ENCODE data around the gene MLANA. TPM values are rescaled to one million over a fixed set of nuclear protein-coding genes. Genes with fewer than 3 reads are reported as not detected.

MLANA gene
- total RNA-seq: not detected in 2 replicates

DNA sequence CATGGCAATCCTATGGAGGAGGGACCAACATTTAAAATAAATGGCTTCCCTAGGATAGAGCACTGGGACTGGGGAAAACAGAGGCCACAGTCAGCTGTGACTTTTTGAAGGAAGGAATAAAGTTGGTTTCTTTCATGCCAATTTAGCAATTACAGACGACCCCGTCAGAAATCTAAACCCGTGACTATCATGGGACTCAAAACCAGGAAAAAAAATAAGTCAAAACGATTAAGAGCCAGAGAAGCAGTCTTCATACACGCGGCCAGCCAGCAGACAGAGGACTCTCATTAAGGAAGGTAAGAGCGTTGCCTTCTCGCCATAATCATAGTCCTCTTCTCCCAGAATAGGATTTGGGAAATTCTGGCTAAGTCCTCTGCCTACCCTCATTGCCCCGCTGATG lies at the start of gene MLANA:
Gene MLANA, plus strand, starts transcription at position 249 of the 400 bp plus-strand sequence. CDS start 1,586 bp downstream, outside the sequence.
- no peak for DNase-seq (ENCODE audit: low read depth)
- no peak within 1 kb of the TSS for H3K4me3 ChIP-seq (ENCODE audit: low read depth, low read length)
- TF ChIP-seq, protein P1, sequence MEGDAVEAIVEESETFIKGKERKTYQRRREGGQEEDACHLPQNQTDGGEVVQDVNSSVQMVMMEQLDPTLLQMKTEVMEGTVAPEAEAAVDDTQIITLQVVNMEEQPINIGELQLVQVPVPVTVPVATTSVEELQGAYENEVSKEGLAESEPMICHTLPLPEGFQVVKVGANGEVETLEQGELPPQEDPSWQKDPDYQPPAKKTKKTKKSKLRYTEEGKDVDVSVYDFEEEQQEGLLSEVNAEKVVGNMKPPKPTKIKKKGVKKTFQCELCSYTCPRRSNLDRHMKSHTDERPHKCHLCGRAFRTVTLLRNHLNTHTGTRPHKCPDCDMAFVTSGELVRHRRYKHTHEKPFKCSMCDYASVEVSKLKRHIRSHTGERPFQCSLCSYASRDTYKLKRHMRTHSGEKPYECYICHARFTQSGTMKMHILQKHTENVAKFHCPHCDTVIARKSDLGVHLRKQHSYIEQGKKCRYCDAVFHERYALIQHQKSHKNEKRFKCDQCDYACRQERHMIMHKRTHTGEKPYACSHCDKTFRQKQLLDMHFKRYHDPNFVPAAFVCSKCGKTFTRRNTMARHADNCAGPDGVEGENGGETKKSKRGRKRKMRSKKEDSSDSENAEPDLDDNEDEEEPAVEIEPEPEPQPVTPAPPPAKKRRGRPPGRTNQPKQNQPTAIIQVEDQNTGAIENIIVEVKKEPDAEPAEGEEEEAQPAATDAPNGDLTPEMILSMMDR (conservative IDR thresholded peaks at IDR 0.05; ENCODE audit: low read depth, low read length): no peak

DNA sequence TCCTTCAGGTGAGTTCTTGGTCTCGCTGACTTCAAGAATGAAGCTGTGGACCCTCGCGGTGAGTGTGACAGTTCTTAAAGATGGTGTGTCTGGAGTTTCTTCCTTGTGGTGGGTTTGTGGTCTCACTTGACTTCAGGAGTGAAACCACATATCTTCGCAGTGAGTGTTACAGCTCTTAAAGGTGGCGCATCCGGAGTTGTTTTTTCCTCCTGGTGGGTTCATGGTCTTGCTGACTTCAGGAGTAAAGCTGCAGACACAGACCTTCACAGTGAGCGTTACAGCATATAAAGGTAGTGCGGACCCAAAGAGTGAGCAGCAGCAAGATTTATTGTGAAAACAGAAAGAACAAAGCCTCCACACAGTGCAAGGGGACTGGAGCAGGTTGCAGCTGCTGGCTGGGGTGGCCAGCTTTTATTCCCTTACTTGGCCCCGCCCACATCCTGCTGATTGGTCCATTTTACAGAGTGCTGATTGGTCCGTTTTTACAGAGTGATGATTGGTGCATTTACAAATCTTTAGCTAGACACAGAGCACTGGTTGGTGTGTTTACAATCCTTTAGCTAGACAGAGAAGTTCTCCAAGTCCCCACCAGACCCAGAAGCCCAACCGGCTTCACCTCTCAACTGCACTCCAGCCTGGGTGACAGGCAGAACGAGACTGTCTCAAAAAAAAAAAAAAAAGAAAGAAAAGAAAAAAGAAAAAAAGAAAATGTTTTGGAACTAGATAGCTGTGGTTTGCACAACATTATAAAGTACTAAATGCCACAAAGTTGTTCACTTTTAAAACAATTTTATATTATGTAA lies 48.7 kb upstream of the MLANA start:
- DNase-seq (ENCODE audit: low read depth): no peak
- H3K4me3 ChIP-seq (ENCODE audit: low read depth, low read length): no peak overlapping the region
- TF ChIP-seq, protein P1 (conservative IDR thresholded peaks at IDR 0.05; ENCODE audit: low read depth, low read length): no peak

DNA sequence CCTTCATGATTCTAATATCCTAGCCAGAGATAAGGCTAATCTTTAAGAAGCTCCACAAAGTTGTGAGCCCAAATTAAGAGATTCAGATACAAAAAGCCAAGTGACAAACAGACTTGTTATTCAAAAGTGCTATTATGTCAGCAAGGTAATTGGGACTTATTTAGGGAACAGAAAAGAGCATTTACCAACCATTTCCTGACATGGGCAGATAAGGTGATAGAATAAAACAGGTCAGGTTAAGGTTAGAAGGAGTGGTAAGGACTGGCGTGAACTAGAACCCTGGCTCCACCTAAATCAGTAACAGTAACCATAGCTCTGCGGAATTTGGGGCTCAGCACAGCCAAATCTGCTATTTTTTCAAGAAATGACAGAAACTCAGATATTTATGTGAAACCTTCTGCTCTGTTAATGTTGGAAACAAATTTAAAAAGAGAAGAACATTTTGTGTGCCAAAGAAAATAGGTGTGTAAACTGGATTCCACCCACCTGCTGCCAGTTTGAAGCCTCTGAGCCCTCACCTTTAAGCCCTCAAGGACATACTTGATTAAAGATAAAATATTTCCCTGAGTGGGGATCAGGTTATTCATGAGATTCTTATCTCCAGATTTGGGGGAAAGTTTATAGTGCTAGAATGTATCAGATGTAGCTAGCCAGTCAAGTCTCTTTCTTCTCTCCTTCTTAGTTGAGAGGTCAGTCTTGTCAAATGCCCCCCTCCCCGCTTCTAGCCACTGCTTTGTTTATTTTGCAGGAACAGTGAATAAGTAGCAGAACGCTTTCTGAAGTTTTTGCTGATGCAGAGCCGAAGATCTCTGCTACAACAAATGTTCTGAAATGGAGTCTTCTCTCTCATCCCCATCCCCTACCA lies 47.5 kb upstream of the MLANA start:
- no peak overlapping the region for H3K4me3 ChIP-seq (ENCODE audit: low read depth, low read length)
- TF ChIP-seq, protein P1 (conservative IDR thresholded peaks at IDR 0.05; ENCODE audit: low read depth, low read length): no peak
- no peak for DNase-seq (ENCODE audit: low read depth)

DNA sequence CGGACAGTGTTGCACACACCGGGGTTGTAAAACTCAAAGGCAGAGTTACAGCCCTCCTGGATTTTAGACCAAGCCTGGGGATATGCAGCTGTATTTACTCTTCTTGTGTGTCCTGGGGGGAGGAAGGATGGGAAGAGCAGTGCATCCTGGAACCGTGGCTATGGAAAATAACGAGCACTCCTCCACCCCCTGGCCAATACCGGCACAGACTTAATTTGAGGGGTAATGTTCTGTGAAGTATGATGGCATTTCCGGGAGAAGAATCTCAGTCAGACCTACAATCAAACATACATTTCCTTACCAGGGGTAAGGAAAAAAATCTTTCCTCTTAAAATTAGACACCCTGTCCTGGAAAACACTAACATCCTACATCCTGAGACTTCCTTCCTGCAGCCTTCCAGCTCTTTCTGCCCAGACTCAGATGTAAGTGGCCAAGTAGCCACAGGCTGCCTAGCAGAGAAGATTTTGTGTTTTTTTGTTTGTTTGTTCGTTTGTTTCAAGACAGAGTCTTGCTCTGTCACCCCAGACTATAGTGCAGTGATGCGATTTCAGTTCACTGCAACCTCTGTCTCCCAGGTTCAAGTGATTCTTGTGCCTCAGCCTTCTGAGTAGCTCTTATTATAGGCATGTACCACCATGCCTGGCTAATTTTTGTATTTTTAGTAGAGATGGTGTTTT lies 46.8 kb upstream of the MLANA start:
- TF ChIP-seq, protein P1 (conservative IDR thresholded peaks at IDR 0.05; ENCODE audit: low read depth, low read length): no peak
- DNase-seq (ENCODE audit: low read depth): no peak

DNA sequence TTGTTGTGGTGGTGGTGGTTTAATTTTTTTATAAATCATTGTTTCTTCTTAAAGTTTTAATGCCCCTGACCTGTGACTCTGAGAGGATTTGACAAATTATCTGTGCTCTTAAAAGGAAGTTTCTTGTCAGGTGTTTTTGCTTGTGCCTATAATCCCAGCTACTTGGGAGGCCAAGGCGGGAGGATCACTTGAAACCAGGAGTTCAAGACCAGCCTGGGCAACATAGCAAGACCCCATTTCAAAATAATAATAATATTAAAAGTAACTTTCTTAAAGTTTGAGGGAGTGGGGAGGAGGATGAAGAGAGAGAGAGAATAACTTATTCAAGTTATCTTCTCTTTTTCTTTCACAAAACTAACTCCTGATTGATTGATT lies 45.5 kb upstream of the MLANA start:
- no peak overlapping the region for H3K4me3 ChIP-seq (ENCODE audit: low read depth, low read length)
- no peak for DNase-seq (ENCODE audit: low read depth)
- TF ChIP-seq, protein P1 (conservative IDR thresholded peaks at IDR 0.05; ENCODE audit: low read depth, low read length): no peak

More for the DNA sequence above, 46.8 kb upstream of the MLANA start:
- no peak overlapping the region for H3K4me3 ChIP-seq (ENCODE audit: low read depth, low read length)

DNA sequence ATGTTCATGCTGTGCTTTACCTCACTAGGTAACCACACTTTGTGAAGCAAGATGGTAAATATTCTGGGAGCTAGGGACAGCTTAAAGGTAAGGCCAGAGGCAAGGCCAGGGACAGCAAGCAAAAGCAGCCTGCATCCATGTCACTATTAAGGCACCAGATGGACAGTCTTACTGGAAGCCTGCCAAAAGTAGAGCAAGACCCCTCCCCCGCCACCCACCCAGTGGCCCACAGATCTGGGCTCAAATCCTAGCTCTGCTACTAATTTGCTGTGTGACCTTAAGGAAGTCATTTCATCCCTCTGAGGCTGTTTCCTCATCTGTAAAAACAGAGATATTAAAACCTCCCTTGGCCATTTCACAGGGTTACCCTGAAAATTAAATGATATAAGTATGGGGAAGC lies 44.6 kb upstream of the MLANA start:
- no peak for DNase-seq (ENCODE audit: low read depth)
- TF ChIP-seq, protein P1 (conservative IDR thresholded peaks at IDR 0.05; ENCODE audit: low read depth, low read length): no peak
- no peak overlapping the region for H3K4me3 ChIP-seq (ENCODE audit: low read depth, low read length)

All from epithelial cell of proximal tubule (primary cell).